Measurements from ENCODE around the gene COL15A1. TPM values are rescaled to one million over a fixed set of nuclear protein-coding genes. Genes with fewer than 3 reads are reported as not detected.

COL15A1 gene
- polyA plus RNA-seq, 1 donor, result 21.6 TPM

GRCh38 chr9:99034149-99034548 is 90.4 kb downstream of the COL15A1 start:
- no peak for DNase-seq

GRCh38 chr9:99035313-99035712 is 91.6 kb downstream of the COL15A1 start:
- no peak for DNase-seq

- DNase-seq, result no peak
Observed at GRCh38 chr9:99037769-99038483, 94.2 kb downstream of the COL15A1 start.

- no peak for DNase-seq
Observed at GRCh38 chr9:99038484-99038820, 94.7 kb downstream of the COL15A1 start.

- DNase-seq, result no peak
Observed at GRCh38 chr9:99039505-99040182, 95.9 kb downstream of the COL15A1 start.

GRCh38 chr9:99040251-99040900 is 96.7 kb downstream of the COL15A1 start:
- DNase-seq, result no peak

- no peak for DNase-seq
Observed at GRCh38 chr9:99040911-99041582, 97.3 kb downstream of the COL15A1 start.

- no peak for DNase-seq
Observed at GRCh38 chr9:99041618-99042017, 97.9 kb downstream of the COL15A1 start.

- no peak for DNase-seq
Observed at GRCh38 chr9:99042620-99043019, 98.9 kb downstream of the COL15A1 start.

- DNase-seq, result no peak
Observed at GRCh38 chr9:99044827-99045226, 101.1 kb downstream of the COL15A1 start.

- DNase-seq, result no peak
Observed at GRCh38 chr9:99046068-99046467, 102.4 kb downstream of the COL15A1 start.

- DNase-seq, result no peak
Observed at GRCh38 chr9:99046542-99047071, 102.9 kb downstream of the COL15A1 start.

GRCh38 chr9:99049228-99049627 is 105.5 kb downstream of the COL15A1 start:
- no peak for DNase-seq

- no peak for DNase-seq
Observed at GRCh38 chr9:99049641-99050040, 105.9 kb downstream of the COL15A1 start.

- no peak for DNase-seq
Observed at GRCh38 chr9:99050292-99050911, 106.7 kb downstream of the COL15A1 start.

- no peak for DNase-seq
Observed at GRCh38 chr9:99050924-99051323, 107.2 kb downstream of the COL15A1 start.

- no peak for DNase-seq
Observed at GRCh38 chr9:99051406-99051805, 107.7 kb downstream of the COL15A1 start.

- DNase-seq, result no peak
Observed at GRCh38 chr9:99051851-99052250, 108.1 kb downstream of the COL15A1 start.

- DNase-seq, result no peak
Observed at GRCh38 chr9:99052815-99053715, 109.4 kb downstream of the COL15A1 start.

- no peak for DNase-seq
Observed at GRCh38 chr9:99054581-99054980, 110.9 kb downstream of the COL15A1 start.

GRCh38 chr9:99055384-99055783 is 111.7 kb downstream of the COL15A1 start:
- DNase-seq, result no peak
